Posterior cingulate gyrus (tissue), 11 donors: ENCODE measurements around the gene DBN1.
"Not testable (repeated sequence)": the region's sequence is repeated elsewhere in the genome, so short reads cannot be mapped to it uniquely, and the experiment has no call there.

Source experiments
- DNase-seq, 10 donors: peaks; one replicate each; pipeline versions ENCODE4 v3.0.0 to v3.0.0-alpha.2; 2020 to 2021; ENCODE audit warnings: mixed read lengths in 3 of 10
- intact Hi-C: fragments of 100-400 bp; cut with DNase I; formaldehyde crosslinking; loops from one replicate; pipeline ENCODE4 v1.15.1; 2023

DBN1 gene

DNA sequence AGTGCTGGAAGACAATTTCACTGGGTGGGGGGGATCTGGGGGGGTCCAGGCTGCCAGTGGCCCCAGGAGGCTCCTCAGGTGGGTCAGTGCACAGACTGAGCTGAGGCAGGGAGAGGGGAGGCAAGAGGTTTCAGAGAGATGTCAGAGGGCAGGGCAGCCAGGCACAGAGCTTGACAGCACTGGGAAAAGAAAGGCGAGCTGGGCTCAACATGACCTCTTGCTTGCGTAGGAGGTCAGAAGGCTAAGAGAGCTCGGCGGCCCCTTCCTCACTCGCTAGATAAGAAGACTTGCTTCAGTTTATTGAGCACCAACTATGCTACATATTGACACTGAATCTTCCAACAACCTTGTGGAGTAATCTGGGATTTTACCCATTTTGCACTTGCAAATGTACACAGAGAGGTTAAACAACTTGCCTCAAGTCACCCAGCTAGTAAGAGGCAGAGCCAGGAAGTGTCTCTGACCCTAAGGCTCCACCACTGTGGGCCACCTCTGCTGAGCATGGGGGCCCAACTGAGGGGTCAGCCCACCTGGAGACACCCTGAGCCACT is 20.4 kb upstream of the DBN1 start:
- intact Hi-C loops: no loop called here
- no peak for DNase-seq

- intact Hi-C loops: no loop called here
- DNase-seq: no peak
Observed at GRCh38 chr5:177492841-177493240, 19.4 kb upstream of the DBN1 start.

DNA sequence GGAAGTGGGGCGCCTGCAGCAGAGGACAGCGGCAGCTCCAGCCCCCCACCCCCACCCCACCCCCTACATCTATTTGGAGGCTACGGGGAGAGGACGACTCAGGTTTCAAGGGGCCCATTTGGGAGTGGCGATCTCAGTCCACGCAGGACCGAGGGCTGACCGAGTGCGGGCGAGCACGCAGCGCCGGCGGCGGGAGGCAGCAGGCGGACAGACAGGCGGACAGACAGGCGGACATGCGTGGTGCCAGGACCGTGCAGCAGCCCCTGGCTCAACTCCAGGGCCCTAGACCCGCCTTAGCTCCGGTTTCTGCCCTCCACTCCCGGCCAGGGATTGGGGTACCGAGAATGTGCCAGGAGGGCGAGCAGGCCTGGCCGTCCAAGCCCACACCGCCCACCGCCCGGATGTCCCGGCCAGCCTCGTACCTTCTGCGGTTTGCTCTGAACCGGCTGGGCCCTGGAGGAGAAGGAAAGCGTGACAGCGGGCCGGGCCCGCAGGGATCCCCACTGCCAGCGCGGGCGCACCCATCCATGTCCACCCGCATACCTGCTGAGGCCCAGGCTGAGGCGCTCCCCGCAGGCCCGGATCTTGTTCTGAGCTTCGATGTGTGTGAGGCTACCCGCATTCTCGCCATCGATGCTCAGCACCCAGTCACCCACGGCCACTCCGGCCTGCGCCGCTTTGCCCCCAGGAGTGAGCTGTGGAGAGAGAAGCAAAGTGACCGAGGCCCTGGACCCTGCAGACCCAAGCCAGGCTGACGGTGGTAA is 18.7 kb upstream of the DBN1 start:
- intact Hi-C loops: no loop called here
- DNase-seq: no peak

- no peak for DNase-seq
- intact Hi-C loops: no loop called here
Observed at GRCh38 chr5:177491429-177491945, 18.1 kb upstream of the DBN1 start.

- no peak for DNase-seq
- intact Hi-C loops: no loop called here
Observed at GRCh38 chr5:177490992-177491391, 17.6 kb upstream of the DBN1 start.

DNA sequence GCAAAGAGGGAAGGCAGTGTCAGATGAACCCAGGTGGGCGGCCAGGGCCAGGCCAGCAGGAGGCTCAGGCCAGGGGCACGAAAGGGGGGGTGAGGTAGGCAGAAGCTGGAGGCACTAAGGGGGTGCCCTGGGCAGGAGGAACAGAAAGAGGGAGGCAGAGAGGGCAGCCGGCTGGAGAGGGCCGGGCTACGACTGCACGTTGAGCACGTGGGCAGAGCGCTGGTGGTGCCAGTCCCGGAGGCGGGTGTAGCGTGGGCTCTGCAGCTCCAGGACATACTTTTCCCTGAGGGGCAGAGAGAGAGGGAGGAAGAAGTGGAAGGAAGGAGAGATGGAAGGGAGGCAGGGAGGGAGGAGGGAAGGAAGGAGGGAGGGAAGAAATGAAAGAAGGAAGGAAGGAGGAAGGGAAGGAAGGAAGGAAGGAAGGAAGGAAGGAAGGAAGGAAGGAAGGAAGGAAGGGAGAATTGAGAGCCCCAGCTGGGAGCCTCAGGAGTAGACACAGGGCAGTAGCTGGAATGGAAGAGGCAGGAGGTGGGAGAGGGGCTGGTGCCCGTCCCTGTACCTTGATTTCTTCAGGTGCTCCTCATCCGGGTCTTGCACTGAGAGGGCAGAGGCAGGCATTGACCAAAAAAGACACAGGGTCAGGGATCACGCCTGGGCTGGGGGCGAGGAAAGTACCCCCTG is 17.0 kb upstream of the DBN1 start:
- DNase-seq: peak in 7 of 10 donors; percentile 49 to 93 (median 61)
- intact Hi-C loops: no loop called here

DNA sequence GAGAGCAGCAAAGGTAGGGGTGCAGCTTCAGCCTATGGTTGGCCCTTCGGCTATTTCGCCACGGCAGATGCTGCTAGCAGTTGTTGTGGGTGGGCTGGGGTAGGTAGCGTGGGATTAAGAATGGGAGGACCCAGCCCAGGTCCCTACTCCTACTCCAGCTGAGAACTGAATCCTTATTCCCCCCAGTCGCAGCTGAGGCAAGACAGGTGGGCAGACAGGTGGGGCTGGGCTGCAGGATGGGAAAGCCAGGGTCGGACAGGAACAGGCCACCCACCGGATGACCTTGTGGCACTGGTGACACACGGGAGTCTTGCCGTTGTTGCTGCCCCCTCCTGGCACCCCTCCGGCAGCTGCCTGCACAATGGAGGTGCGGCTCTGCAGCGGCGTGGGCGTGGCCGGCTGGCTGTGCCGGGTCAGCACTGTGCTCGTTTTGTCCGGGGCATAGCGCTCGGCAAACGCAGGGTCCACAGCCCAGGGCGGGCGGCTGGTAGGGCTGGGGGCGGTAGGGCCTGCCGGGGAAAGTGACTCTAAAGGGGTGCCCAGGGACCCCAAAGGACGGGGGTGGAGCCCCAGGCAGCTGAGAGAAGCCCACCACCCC is 15.8 kb upstream of the DBN1 start:
- DNase-seq: no peak
- intact Hi-C loops: no loop called here

DNA sequence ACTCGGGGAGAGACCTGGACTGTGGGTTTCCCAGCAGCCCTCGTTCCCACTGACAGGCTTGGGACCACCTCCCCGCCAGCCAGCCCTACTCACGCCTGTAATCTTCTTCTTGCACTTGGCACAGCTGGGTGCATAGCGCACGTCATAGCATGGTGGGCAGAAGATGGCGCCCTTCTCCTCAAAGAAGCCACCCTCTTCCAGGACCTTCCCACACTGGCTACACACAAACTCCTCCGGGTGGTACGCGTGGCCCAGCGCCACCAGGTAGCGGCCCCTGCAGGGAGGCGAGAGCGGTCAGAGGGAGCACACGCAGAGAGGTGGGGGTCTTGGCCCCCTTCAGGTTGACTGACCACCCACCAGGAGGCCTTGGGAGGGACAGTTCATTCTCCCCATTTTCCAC is 14.5 kb upstream of the DBN1 start:
- intact Hi-C loops: no loop called here
- DNase-seq: no peak

DNA sequence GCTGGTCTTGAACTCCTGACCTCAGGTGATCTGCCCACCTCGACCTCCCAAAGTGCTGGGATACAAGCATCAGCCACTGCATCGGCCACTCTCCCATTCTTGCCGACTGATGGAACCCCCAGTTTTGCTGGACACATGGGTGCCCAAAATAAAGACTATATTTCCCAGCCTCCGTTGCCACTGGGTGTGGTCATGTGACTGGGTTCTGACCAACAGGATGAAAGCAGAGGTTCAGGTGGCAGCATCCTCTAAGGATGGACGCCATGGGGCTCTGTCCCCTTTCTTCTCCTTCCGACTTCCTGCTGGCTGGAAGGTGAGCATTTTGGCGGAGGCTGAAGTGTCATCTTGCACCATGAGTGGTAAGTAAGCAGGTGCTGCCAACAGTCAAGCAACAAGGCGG is 13.7 kb upstream of the DBN1 start:
- intact Hi-C loops: no loop called here
- DNase-seq: no peak

GRCh38 chr5:177486256-177486655 is 12.8 kb upstream of the DBN1 start:
- intact Hi-C loops: no loop called here
- no peak for DNase-seq

- intact Hi-C loops, DNase-seq: not testable (repeated sequence)
Observed at GRCh38 chr5:177485753-177486152, 12.3 kb upstream of the DBN1 start.

- DNase-seq: no peak
Observed at GRCh38 chr5:177484902-177485549, 11.6 kb upstream of the DBN1 start.

GRCh38 chr5:177483994-177484901 is 10.8 kb upstream of the DBN1 start:
- intact Hi-C loops: no loop called here
- DNase-seq: no peak

More at GRCh38 chr5:177484902-177485549, 11.6 kb upstream of the DBN1 start:
- intact Hi-C loops: no loop called here

DNA sequence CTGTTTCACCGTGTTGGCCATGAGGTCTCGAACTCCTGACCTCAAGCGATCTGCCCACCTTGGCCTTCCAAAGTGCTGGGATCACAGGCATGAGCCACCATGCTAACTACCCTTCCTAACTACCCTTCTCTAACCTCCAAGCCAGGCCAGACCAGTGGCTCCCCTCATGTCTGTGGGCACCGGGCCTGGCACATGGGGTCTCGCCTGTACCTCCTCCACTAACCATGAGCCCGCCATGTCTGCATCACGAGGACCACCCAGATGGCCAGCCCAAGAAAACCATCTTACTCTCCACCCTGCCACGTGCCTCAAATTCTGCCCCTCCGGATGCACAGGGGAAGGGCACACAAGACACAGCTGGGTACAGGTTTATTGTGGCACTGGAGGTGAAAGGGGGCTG is 9.6 kb upstream of the DBN1 start:
- intact Hi-C loops: no loop called here

DNA sequence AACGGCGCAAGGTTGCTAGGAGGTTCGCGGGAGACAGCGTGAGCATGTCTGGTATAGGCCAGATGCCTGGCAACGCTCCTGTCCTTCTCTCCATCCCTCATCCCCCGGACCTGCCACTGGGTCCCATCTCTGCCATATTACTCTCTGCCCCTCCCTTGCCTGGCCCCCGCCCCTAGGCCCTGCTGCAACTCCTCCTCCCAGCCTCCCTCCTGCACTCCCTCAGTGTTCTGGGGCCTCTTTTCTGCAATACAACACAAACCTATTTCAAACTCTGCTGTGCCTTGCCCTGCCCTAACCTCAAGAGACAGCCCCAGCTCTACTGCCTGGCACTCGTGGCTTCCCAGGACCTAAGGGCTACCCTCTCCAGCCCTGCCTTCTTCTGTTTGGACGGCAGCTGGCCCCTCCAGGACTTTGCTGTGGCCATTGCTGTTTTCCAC is 8.9 kb upstream of the DBN1 start:
- intact Hi-C loops: no loop called here
- DNase-seq: no peak

More for the DNA sequence above, 9.6 kb upstream of the DBN1 start:
- DNase-seq: no peak

DNA sequence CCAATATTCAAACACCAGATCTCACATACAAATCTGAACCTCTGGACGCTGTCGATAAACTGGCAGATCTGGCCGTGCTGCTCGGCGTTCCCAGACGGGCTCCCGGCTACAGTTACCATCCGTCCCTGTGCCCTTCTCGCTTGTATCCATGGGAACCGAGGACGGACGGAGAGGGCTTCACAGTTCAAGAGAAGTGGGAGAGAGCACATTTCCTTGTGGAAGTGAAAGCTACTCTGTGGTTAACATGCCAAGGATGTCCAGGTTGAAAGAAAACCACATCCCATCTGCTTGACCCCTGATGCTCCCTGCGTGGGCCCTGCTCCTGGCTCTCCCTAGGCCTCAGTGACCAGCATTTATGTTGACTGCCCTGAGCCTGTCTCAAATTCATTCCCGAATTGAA is 6.3 kb upstream of the DBN1 start:
- DNase-seq: no peak
- intact Hi-C loops: no loop called here

DNA sequence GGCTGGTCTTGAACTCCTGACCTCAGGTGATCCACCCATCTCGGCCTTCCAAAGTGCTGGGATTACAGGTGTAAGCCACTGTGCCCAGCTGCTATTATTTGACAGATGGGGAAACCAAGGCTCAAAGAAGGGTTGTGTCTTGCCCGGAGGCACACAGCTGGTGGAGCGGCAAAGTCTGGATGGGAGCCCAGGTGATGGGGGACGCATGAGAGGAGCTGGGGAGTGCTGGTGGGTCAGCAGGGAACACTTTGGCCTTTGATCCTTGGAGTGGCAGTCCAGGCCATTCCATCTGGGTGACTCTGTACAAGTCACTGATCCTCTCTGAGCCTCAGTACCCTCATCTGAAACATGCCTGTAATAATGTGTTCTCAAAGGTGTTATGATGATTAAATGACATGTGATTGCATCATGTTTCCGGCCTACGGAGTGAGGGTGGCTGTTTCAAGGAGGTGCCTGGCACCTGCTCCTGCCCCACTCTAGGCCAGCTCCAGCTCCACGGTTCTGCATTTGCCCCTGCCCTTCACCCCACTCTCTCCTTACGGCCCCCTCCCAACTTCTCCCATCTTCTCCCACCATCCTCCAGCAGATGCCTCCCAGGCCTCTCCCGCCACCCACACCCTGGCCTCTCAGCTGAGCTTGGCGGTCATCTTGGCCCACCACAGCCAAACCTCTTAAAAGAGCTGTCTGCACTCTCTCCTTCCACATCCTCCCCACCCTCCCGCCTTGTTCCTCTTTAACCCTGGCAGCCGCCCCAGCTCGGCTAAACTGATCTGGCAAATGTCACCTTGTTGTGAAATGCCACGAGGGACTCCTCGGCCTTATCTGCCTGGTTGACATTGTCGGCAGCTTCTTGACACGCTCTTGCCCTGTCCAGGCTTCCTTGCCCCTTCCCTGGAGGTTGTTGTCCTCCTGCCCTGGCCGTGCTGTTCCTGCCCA is 5.5 kb upstream of the DBN1 start:
- intact Hi-C loops: no loop called here
- peak in 3 of 10 donors; percentile 28 to 85 (median 38) for DNase-seq

GRCh38 chr5:177477701-177478477 is 4.5 kb upstream of the DBN1 start:
- intact Hi-C loops: no loop called here

More at GRCh38 chr5:177477701-177478477, 4.5 kb upstream of the DBN1 start:
- no peak for DNase-seq
